Mammary epithelial cell (primary cell): ENCODE measurements around the gene KCTD7.

Source experiments
- CTCF ChIP-seq, 2 donors: IDR thresholded peaks in 1 of 2; conservative IDR thresholded peaks in 1 of 2; 2 replicates each; pipeline ENCODE4 v1.5.1; 2011 to 2012; ENCODE audit warnings: inconsistent platforms in 2 of 2, low read length in 2 of 2, mild to moderate bottlenecking in 2 of 2, control low read depth in 1 of 2, low read depth in 1 of 2; ENCODE audit not compliant: insufficient read depth in 1 of 2; ENCODE audit errors: extremely low read depth in 1 of 2
- EZH2 ChIP-seq: IDR thresholded peaks from 2 replicates; pipeline ENCODE4 v1.6.1; 2012; ENCODE audit warnings: low read length, inconsistent platforms, borderline replicate concordance

- TF ChIP-seq CTCF (conservative IDR thresholded peaks at IDR 0.05 in 1 of 2, IDR thresholded peaks at IDR 0.05 in 1 of 2; ENCODE audit: extremely low read depth in 1 of 2, insufficient read depth in 1 of 2, low read depth in 1 of 2, low read length in 2 of 2) (no peak), EZH2 (no peak)
Observed at GRCh38 chr7:66583490-66584110, 45.1 kb upstream of the KCTD7 start.
